ENCODE results near the gene SERINC3. TPM values are rescaled to one million over a fixed set of nuclear protein-coding genes. Genes with fewer than 3 reads are reported as not detected.

SERINC3 gene
- total RNA-seq, 1 donor from 2014 or later, result 44.9 TPM

GRCh38 chr20:44461142-44461802 lies 60.6 kb downstream of the SERINC3 start:
- Histone ChIP-seq H3K27ac (ENCODE audit: low read depth, low read length) (no peak overlapping the region), H3K9ac (ENCODE audit: low read depth in 1 of 3, low read length in 3 of 3) (no peak overlapping the region), H3K27me3 (ENCODE audit: control insufficient read depth in 3 of 3, insufficient read depth in 3 of 3, low read length in 3 of 3) (no peaks in the 10 kb centered on the region), H3K4me1 (ENCODE audit: control insufficient read depth in 3 of 3, insufficient read depth in 3 of 3, low read length in 3 of 3) (no peaks in the 10 kb centered on the region), H3K36me3 (ENCODE audit: control insufficient read depth in 3 of 3, insufficient read depth in 3 of 3, low read length in 3 of 3) (no peaks in the 10 kb centered on the region), H3K4me3 (ENCODE audit: low read length in 3 of 3) (no peak overlapping the region), H3K9me3 (ENCODE audit: control insufficient read depth in 3 of 3, low read length in 3 of 3) (no peaks in the 10 kb centered on the region)

GRCh38 chr20:44460795-44461141 lies 61.1 kb downstream of the SERINC3 start:
- Histone ChIP-seq H3K36me3 (ENCODE audit: control insufficient read depth in 3 of 3, insufficient read depth in 3 of 3, low read length in 3 of 3) (no peaks in the 10 kb centered on the region), H3K9me3 (ENCODE audit: control insufficient read depth in 3 of 3, low read length in 3 of 3) (no peaks in the 10 kb centered on the region), H3K4me3 (ENCODE audit: low read length in 3 of 3) (no peak overlapping the region), H3K27ac (ENCODE audit: low read depth, low read length) (no peak overlapping the region), H3K9ac (ENCODE audit: low read depth in 1 of 3, low read length in 3 of 3) (no peak overlapping the region), H3K27me3 (ENCODE audit: control insufficient read depth in 3 of 3, insufficient read depth in 3 of 3, low read length in 3 of 3) (no peaks in the 10 kb centered on the region), H3K4me1 (ENCODE audit: control insufficient read depth in 3 of 3, insufficient read depth in 3 of 3, low read length in 3 of 3) (no peaks in the 10 kb centered on the region)

GRCh38 chr20:44459271-44459670 lies 62.6 kb downstream of the SERINC3 start:
- Histone ChIP-seq H3K9me3 (ENCODE audit: control insufficient read depth in 3 of 3, low read length in 3 of 3) (no peaks in the 10 kb centered on the region), H3K27ac (ENCODE audit: low read depth, low read length) (no peak overlapping the region), H3K27me3 (ENCODE audit: control insufficient read depth in 3 of 3, insufficient read depth in 3 of 3, low read length in 3 of 3) (no peaks in the 10 kb centered on the region), H3K4me3 (ENCODE audit: low read length in 3 of 3) (no peak overlapping the region), H3K4me1 (ENCODE audit: control insufficient read depth in 3 of 3, insufficient read depth in 3 of 3, low read length in 3 of 3) (no peaks in the 10 kb centered on the region), H3K36me3 (ENCODE audit: control insufficient read depth in 3 of 3, insufficient read depth in 3 of 3, low read length in 3 of 3) (no peaks in the 10 kb centered on the region), H3K9ac (ENCODE audit: low read depth in 1 of 3, low read length in 3 of 3) (no peak overlapping the region)

- no peaks in the 10 kb centered on the region for H3K9me3 ChIP-seq (ENCODE audit: control insufficient read depth in 3 of 3, low read length in 3 of 3)
- no peak overlapping the region for H3K9ac ChIP-seq (ENCODE audit: low read depth in 1 of 3, low read length in 3 of 3)
- no peaks in the 10 kb centered on the region for H3K36me3 ChIP-seq (ENCODE audit: control insufficient read depth in 3 of 3, insufficient read depth in 3 of 3, low read length in 3 of 3)
- no peak overlapping the region for H3K27ac ChIP-seq (ENCODE audit: low read depth, low read length)
- H3K27me3 ChIP-seq (ENCODE audit: control insufficient read depth in 3 of 3, insufficient read depth in 3 of 3, low read length in 3 of 3), result no peaks in the 10 kb centered on the region
- no peaks in the 10 kb centered on the region for H3K4me1 ChIP-seq (ENCODE audit: control insufficient read depth in 3 of 3, insufficient read depth in 3 of 3, low read length in 3 of 3)
- no peak overlapping the region for H3K4me3 ChIP-seq (ENCODE audit: low read length in 3 of 3)
Observed at GRCh38 chr20:44457016-44457415, 64.9 kb downstream of the SERINC3 start.

- no peaks in the 10 kb centered on the region for H3K4me1 ChIP-seq (ENCODE audit: control insufficient read depth in 3 of 3, insufficient read depth in 3 of 3, low read length in 3 of 3)
- H3K27me3 ChIP-seq (ENCODE audit: control insufficient read depth in 3 of 3, insufficient read depth in 3 of 3, low read length in 3 of 3), result no peaks in the 10 kb centered on the region
- H3K36me3 ChIP-seq (ENCODE audit: control insufficient read depth in 3 of 3, insufficient read depth in 3 of 3, low read length in 3 of 3), result no peaks in the 10 kb centered on the region
- no peak overlapping the region for H3K4me3 ChIP-seq (ENCODE audit: low read length in 3 of 3)
- no peak overlapping the region for H3K27ac ChIP-seq (ENCODE audit: low read depth, low read length)
- H3K9ac ChIP-seq (ENCODE audit: low read depth in 1 of 3, low read length in 3 of 3), result no peak overlapping the region
- no peaks in the 10 kb centered on the region for H3K9me3 ChIP-seq (ENCODE audit: control insufficient read depth in 3 of 3, low read length in 3 of 3)
Observed at GRCh38 chr20:44456611-44457010, 65.3 kb downstream of the SERINC3 start.

- Histone ChIP-seq H3K27ac (ENCODE audit: low read depth, low read length) (no peak overlapping the region), H3K4me3 (ENCODE audit: low read length in 3 of 3) (no peak overlapping the region), H3K4me1 (ENCODE audit: control insufficient read depth in 3 of 3, insufficient read depth in 3 of 3, low read length in 3 of 3) (no peaks in the 10 kb centered on the region), H3K9ac (ENCODE audit: low read depth in 1 of 3, low read length in 3 of 3) (no peak overlapping the region), H3K27me3 (ENCODE audit: control insufficient read depth in 3 of 3, insufficient read depth in 3 of 3, low read length in 3 of 3) (no peaks in the 10 kb centered on the region), H3K36me3 (ENCODE audit: control insufficient read depth in 3 of 3, insufficient read depth in 3 of 3, low read length in 3 of 3) (no peaks in the 10 kb centered on the region), H3K9me3 (ENCODE audit: control insufficient read depth in 3 of 3, low read length in 3 of 3) (no peaks in the 10 kb centered on the region)
Observed at GRCh38 chr20:44455126-44455525, 66.7 kb downstream of the SERINC3 start.

GRCh38 chr20:44454306-44454963 lies 67.4 kb downstream of the SERINC3 start:
- Histone ChIP-seq H3K36me3 (ENCODE audit: control insufficient read depth in 3 of 3, insufficient read depth in 3 of 3, low read length in 3 of 3) (no peaks in the 10 kb centered on the region), H3K9me3 (ENCODE audit: control insufficient read depth in 3 of 3, low read length in 3 of 3) (no peaks in the 10 kb centered on the region), H3K9ac (ENCODE audit: low read depth in 1 of 3, low read length in 3 of 3) (no peak overlapping the region), H3K4me3 (ENCODE audit: low read length in 3 of 3) (no peak overlapping the region), H3K4me1 (ENCODE audit: control insufficient read depth in 3 of 3, insufficient read depth in 3 of 3, low read length in 3 of 3) (no peaks in the 10 kb centered on the region), H3K27ac (ENCODE audit: low read depth, low read length) (no peak overlapping the region), H3K27me3 (ENCODE audit: control insufficient read depth in 3 of 3, insufficient read depth in 3 of 3, low read length in 3 of 3) (no peaks in the 10 kb centered on the region)

- Histone ChIP-seq H3K36me3 (ENCODE audit: control insufficient read depth in 3 of 3, insufficient read depth in 3 of 3, low read length in 3 of 3) (no peaks in the 10 kb centered on the region), H3K9me3 (ENCODE audit: control insufficient read depth in 3 of 3, low read length in 3 of 3) (no peaks in the 10 kb centered on the region), H3K4me3 (ENCODE audit: low read length in 3 of 3) (no peak overlapping the region)
Observed at GRCh38 chr20:44450903-44451450, 70.9 kb downstream of the SERINC3 start.

GRCh38 chr20:44450281-44450889 lies 71.5 kb downstream of the SERINC3 start:
- H3K4me3 ChIP-seq (ENCODE audit: low read length in 3 of 3), result no peak overlapping the region
- H3K36me3 ChIP-seq (ENCODE audit: control insufficient read depth in 3 of 3, insufficient read depth in 3 of 3, low read length in 3 of 3), result no peaks in the 10 kb centered on the region
- no peak overlapping the region for H3K9ac ChIP-seq (ENCODE audit: low read depth in 1 of 3, low read length in 3 of 3)
- no peak overlapping the region for H3K27ac ChIP-seq (ENCODE audit: low read depth, low read length)
- no peaks in the 10 kb centered on the region for H3K4me1 ChIP-seq (ENCODE audit: control insufficient read depth in 3 of 3, insufficient read depth in 3 of 3, low read length in 3 of 3)
- peaks cover 0 to 3% (median 0%) of the 10 kb centered on the region in 3 donors for H3K27me3 ChIP-seq (ENCODE audit: control insufficient read depth in 3 of 3, insufficient read depth in 3 of 3, low read length in 3 of 3)
- H3K9me3 ChIP-seq (ENCODE audit: control insufficient read depth in 3 of 3, low read length in 3 of 3), result no peaks in the 10 kb centered on the region

More at GRCh38 chr20:44450903-44451450, 70.9 kb downstream of the SERINC3 start:
- no peaks in the 10 kb centered on the region for H3K4me1 ChIP-seq (ENCODE audit: control insufficient read depth in 3 of 3, insufficient read depth in 3 of 3, low read length in 3 of 3)
- no peak overlapping the region for H3K9ac ChIP-seq (ENCODE audit: low read depth in 1 of 3, low read length in 3 of 3)
- no peak overlapping the region for H3K27ac ChIP-seq (ENCODE audit: low read depth, low read length)
- H3K27me3 ChIP-seq (ENCODE audit: control insufficient read depth in 3 of 3, insufficient read depth in 3 of 3, low read length in 3 of 3), result peaks cover 0 to 3% (median 0%) of the 10 kb centered on the region in 3 donors

- no peaks in the 10 kb centered on the region for H3K36me3 ChIP-seq (ENCODE audit: control insufficient read depth in 3 of 3, insufficient read depth in 3 of 3, low read length in 3 of 3)
- H3K9ac ChIP-seq (ENCODE audit: low read depth in 1 of 3, low read length in 3 of 3), result no peak overlapping the region
- H3K4me3 ChIP-seq (ENCODE audit: low read length in 3 of 3), result no peak overlapping the region
- no peak overlapping the region for H3K27ac ChIP-seq (ENCODE audit: low read depth, low read length)
- no peaks in the 10 kb centered on the region for H3K9me3 ChIP-seq (ENCODE audit: control insufficient read depth in 3 of 3, low read length in 3 of 3)
- H3K27me3 ChIP-seq (ENCODE audit: control insufficient read depth in 3 of 3, insufficient read depth in 3 of 3, low read length in 3 of 3), result peaks cover 0 to 3% (median 0%) of the 10 kb centered on the region in 3 donors
- H3K4me1 ChIP-seq (ENCODE audit: control insufficient read depth in 3 of 3, insufficient read depth in 3 of 3, low read length in 3 of 3), result no peaks in the 10 kb centered on the region
Observed at GRCh38 chr20:44449864-44450263, 72.0 kb downstream of the SERINC3 start.
